Fibroblast of lung (primary cell): ENCODE data around the gene GABRG1. TPM values are rescaled to one million over a fixed set of nuclear protein-coding genes. Genes with fewer than 3 reads are reported as not detected.

ENCODE experiments used
- DNase-seq, 2 donors: peaks; one replicate each; pipeline versions ENCODE4 v3.0.0 to v3.0.0-alpha.2; 2010; ENCODE audit warnings: low read depth in 2 of 2
- H2AFZ ChIP-seq: 2 replicates; pipeline ENCODE4 v1.5.1; 2012; ENCODE audit warnings: low read length, control low read depth, inconsistent platforms
- H3K27ac ChIP-seq: 2 replicates; pipeline ENCODE4 v1.5.1; 2011; ENCODE audit warnings: low read length, control low read depth; ENCODE audit not compliant: insufficient read depth
- H3K27me3 ChIP-seq: 2 replicates; pipeline ENCODE4 v1.5.1; 2011; ENCODE audit warnings: mild to moderate bottlenecking, low read length; ENCODE audit not compliant: control insufficient read depth, insufficient read depth
- H3K36me3 ChIP-seq: 2 replicates; pipeline ENCODE4 v1.5.1; 2011; ENCODE audit warnings: low read length; ENCODE audit not compliant: control insufficient read depth, insufficient read depth
- H3K4me1 ChIP-seq: 2 replicates; pipeline ENCODE4 v1.5.1; 2011; ENCODE audit warnings: low read length; ENCODE audit not compliant: control insufficient read depth, insufficient read depth; ENCODE audit errors: extremely low read depth
- H3K4me2 ChIP-seq: 2 replicates; pipeline ENCODE4 v1.5.1; 2011; ENCODE audit warnings: low read length, control low read depth; ENCODE audit not compliant: insufficient read depth; ENCODE audit errors: extremely low read depth
- H3K4me3 ChIP-seq, 4 experiments: fragments of 200-600 bp in 1 of 4; sonication (generic) in 1 of 4; replicated peaks in 1 of 4; 2 replicates each; pipeline ENCODE4 v1.5.1; 2011 to 2016; ENCODE audit warnings: low read length in 4 of 4, low read depth in 3 of 4, mild to moderate bottlenecking in 3 of 4, control low read depth in 2 of 4, inconsistent platforms in 1 of 4, mixed read lengths in 1 of 4; ENCODE audit not compliant: insufficient read depth in 1 of 4; ENCODE audit errors: control extremely low read depth in 1 of 4
- H3K79me2 ChIP-seq: 2 replicates; pipeline ENCODE4 v1.5.1; 2012; ENCODE audit warnings: mild to moderate bottlenecking, low read length, inconsistent platforms; ENCODE audit not compliant: control insufficient read depth, insufficient read depth
- H3K9ac ChIP-seq: 2 replicates; pipeline ENCODE4 v1.5.1; 2011; ENCODE audit warnings: mild to moderate bottlenecking, low read length, control low read depth; ENCODE audit not compliant: insufficient read depth
- H3K9me3 ChIP-seq: 2 replicates; pipeline ENCODE4 v1.5.1; 2012; ENCODE audit warnings: low read depth, low read length; ENCODE audit not compliant: control insufficient read depth, insufficient read depth
- H4K20me1 ChIP-seq: 2 replicates; pipeline ENCODE4 v1.5.1; 2011; ENCODE audit warnings: low read length; ENCODE audit not compliant: control insufficient read depth, insufficient read depth; ENCODE audit errors: extremely low read depth
- EZH2 ChIP-seq: IDR thresholded peaks from 2 replicates; pipeline ENCODE4 v1.5.1; 2012; ENCODE audit warnings: low read length, control low read depth, mild to moderate bottlenecking; ENCODE audit errors: missing control alignments
- polyA plus RNA-seq, 2 donors: library from polyadenylated mRNA; depleted of rRNA in 1 of 2; stranded (reverse) in 1 of 2; unstranded in 1 of 2; fragments of >200 nt; gene quantifications; 2 replicates each; pipeline ENCODE4 v1.2.1, GENCODE V29; 2011 to 2012; ENCODE audit warnings: missing spikeins in 1 of 2
- total RNA-seq: library from RNA; depleted of rRNA; stranded (reverse); fragments of >200 nt; gene quantifications from 2 replicates; pipeline ENCODE4 v1.2.1, GENCODE V29; 2014
- TF ChIP-seq, protein P1 (sequence below), 2 donors: IDR thresholded peaks in 1 of 2; conservative IDR thresholded peaks in 1 of 2; 1 replicate in 1 of 2; 2 replicates in 1 of 2; pipeline ENCODE4 v1.5.1; 2011 to 2012; ENCODE audit warnings: low read length in 2 of 2, control low read depth in 1 of 2, inconsistent platforms in 1 of 2, low read depth in 1 of 2, mild to moderate bottlenecking in 1 of 2

The GABRG1 gene
- total and polyA plus RNA-seq, 2 donors (not counting 1 experiment from before 2014, with no cell fraction given) = not detected

GRCh38 chr4:46016306-46016705, 107.5 kb downstream of the GABRG1 start:
- H3K27ac ChIP-seq = no peak overlapping the region
- H3K4me3 ChIP-seq = no peak overlapping the region
- no peaks in the 10 kb centered on the region for H3K27me3 ChIP-seq
- no peak overlapping the region for H2AFZ ChIP-seq
- H4K20me1 ChIP-seq = no peaks in the 10 kb centered on the region
- no peaks in the 10 kb centered on the region for H3K4me1 ChIP-seq
- no peaks in the 10 kb centered on the region for H3K9me3 ChIP-seq
- H3K36me3 ChIP-seq = no peaks in the 10 kb centered on the region
- no peaks in the 10 kb centered on the region for H3K79me2 ChIP-seq
- no peak overlapping the region for H3K4me2 ChIP-seq
- TF ChIP-seq, protein P1, sequence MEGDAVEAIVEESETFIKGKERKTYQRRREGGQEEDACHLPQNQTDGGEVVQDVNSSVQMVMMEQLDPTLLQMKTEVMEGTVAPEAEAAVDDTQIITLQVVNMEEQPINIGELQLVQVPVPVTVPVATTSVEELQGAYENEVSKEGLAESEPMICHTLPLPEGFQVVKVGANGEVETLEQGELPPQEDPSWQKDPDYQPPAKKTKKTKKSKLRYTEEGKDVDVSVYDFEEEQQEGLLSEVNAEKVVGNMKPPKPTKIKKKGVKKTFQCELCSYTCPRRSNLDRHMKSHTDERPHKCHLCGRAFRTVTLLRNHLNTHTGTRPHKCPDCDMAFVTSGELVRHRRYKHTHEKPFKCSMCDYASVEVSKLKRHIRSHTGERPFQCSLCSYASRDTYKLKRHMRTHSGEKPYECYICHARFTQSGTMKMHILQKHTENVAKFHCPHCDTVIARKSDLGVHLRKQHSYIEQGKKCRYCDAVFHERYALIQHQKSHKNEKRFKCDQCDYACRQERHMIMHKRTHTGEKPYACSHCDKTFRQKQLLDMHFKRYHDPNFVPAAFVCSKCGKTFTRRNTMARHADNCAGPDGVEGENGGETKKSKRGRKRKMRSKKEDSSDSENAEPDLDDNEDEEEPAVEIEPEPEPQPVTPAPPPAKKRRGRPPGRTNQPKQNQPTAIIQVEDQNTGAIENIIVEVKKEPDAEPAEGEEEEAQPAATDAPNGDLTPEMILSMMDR (conservative IDR thresholded peaks at IDR 0.05 in 1 of 2, IDR thresholded peaks at IDR 0.05 in 1 of 2; ENCODE audit: low read depth in 1 of 2, low read length in 2 of 2) = no peak
- TF ChIP-seq EZH2 = no peak
- DNase-seq = no peak
- H3K9ac ChIP-seq = no peak overlapping the region

- H3K4me3 ChIP-seq = no peak overlapping the region
- H3K4me2 ChIP-seq = no peak overlapping the region
- no peak overlapping the region for H3K27ac ChIP-seq
- TF ChIP-seq EZH2 = no peak
- TF ChIP-seq, protein P1 (conservative IDR thresholded peaks at IDR 0.05 in 1 of 2, IDR thresholded peaks at IDR 0.05 in 1 of 2; ENCODE audit: low read depth in 1 of 2, low read length in 2 of 2) = no peak
- no peaks in the 10 kb centered on the region for H3K27me3 ChIP-seq
- H2AFZ ChIP-seq = no peak overlapping the region
- H3K79me2 ChIP-seq = no peaks in the 10 kb centered on the region
- no peaks in the 10 kb centered on the region for H4K20me1 ChIP-seq
- no peaks in the 10 kb centered on the region for H3K4me1 ChIP-seq
- H3K9me3 ChIP-seq = no peaks in the 10 kb centered on the region
- H3K9ac ChIP-seq = no peak overlapping the region
- no peaks in the 10 kb centered on the region for H3K36me3 ChIP-seq
- no peak for DNase-seq
Observed at GRCh38 chr4:45992728-45993127, 131.1 kb downstream of the GABRG1 start.

- TF ChIP-seq, protein P1 (conservative IDR thresholded peaks at IDR 0.05 in 1 of 2, IDR thresholded peaks at IDR 0.05 in 1 of 2; ENCODE audit: low read depth in 1 of 2, low read length in 2 of 2) = no peak
- no peak for TF ChIP-seq EZH2
- Histone ChIP-seq H3K4me1 (no peaks in the 10 kb centered on the region), H3K4me2 (no peak overlapping the region), H3K27me3 (no peaks in the 10 kb centered on the region), H3K27ac (no peak overlapping the region), H3K4me3 (no peak overlapping the region), H3K9me3 (no peaks in the 10 kb centered on the region), H3K36me3 (no peaks in the 10 kb centered on the region), H4K20me1 (no peaks in the 10 kb centered on the region), H2AFZ (no peak overlapping the region), H3K9ac (no peak overlapping the region), H3K79me2 (no peaks in the 10 kb centered on the region)
- no peak for DNase-seq
Observed at GRCh38 chr4:45989775-45990174, 134.1 kb downstream of the GABRG1 start.
